CD4-positive, alpha-beta T cell treated with Interferon gamma for 1 hour (primary cell): Measurements from ENCODE around the gene VPS37C.
"Not testable (repeated sequence)": the region's sequence is repeated elsewhere in the genome, so short reads cannot be mapped to it uniquely, and the experiment has no call there.

Source experiments
- DNase-seq: peaks from one replicate; pipeline ENCODE4 v3.0.0-alpha.2; 2020

VPS37C gene

GRCh38 chr11:61161190-61162091, at the start of gene VPS37C:
Gene VPS37C (minus strand): TSS chr11:61161426. CDS start chr11:61138829, 22,597 bp downstream.
- peak; percentile 94 for DNase-seq

DNA sequence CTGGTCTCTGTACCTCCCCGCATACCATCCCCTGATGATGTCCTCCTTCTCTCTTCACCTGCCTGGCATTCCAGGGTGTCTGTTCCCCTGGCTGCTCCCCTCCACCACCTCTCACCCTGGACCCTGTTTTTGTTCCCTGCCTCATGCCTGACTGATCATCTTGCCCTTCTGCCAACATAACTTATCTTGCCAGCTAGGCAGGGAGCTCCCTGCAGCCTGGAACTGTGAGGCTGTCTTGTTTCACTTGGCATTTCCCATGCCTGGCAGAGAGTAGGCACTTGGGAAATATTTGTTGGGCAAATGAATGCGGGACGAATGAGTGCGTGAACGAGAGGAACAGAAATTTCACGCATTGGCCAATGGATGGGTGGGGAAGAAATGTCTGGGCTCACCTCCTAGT, 49.4 kb upstream of the VPS37C start:
- DNase-seq, result not testable (repeated sequence)

- not testable (repeated sequence) for DNase-seq
These were observed 46.5 kb upstream of the VPS37C start for GRCh38 chr11:61207636-61208310.

- DNase-seq, result not testable (repeated sequence)
These were observed 43.4 kb upstream of the VPS37C start for GRCh38 chr11:61204502-61205059.

DNA sequence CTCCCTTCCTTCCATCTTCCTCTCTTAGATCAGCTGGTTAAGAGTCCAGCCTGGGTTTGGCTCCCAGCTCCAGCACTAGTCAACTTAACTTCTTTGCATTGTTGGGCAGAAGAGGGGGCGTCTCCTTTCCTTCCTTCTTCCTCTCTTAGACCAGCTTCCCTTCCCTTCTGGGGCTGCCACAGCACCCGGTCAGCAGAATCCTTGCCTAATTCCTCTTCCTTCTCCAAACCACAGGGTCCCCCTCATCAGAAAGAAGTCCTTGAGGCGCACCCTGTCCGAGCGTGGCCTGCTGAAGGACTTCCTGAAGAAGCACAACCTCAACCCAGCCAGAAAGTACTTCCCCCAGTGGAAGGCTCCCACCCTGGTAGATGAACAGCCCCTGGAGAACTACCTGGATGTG, 42.6 kb upstream of the VPS37C start:
- not testable (repeated sequence) for DNase-seq

DNA sequence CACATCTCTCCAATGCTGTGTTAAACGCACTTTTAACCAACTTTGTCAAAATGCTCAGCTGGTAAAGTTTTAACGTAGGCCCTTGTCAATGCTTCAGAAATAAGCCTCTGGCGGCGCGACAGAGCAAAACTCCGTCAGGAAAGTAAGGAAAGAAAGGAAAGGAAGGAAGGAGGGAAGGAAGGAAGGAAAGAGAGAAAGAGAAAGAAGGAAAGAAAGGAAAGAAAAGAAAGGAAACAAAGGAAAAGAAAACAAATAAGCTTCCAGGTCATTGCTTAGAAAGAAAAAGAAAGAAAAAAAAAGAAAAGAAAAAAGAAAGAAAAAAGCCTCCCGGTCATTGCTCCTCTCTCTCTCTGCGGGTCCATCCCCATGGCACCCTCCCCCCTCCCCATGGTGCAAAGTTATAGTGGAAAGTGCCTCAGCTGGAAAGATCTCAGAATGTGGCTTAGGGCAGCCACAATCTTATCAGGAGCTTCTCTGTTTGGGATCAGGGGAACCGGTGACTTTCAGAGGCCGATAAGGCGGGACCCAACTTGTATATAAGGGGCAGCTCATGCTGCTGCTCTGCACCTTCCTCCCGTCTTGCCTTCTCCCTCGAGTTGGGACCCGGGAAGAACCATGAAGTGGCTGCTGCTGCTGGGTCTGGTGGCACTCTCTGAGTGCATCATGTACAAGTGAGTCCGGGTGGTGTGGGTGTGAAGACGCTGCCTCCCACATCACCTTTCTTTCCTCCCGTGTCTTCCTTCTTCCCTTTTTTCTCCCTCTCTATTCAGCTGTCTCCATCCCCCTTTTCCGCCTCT, 41.9 kb upstream of the VPS37C start, which contains the start of gene PGA3:
TSS of gene PGA3 (plus strand) at position 566 of the 797 bp plus-strand sequence. CDS start at position 616, 50 bp downstream.
- not testable (repeated sequence) for DNase-seq

DNA sequence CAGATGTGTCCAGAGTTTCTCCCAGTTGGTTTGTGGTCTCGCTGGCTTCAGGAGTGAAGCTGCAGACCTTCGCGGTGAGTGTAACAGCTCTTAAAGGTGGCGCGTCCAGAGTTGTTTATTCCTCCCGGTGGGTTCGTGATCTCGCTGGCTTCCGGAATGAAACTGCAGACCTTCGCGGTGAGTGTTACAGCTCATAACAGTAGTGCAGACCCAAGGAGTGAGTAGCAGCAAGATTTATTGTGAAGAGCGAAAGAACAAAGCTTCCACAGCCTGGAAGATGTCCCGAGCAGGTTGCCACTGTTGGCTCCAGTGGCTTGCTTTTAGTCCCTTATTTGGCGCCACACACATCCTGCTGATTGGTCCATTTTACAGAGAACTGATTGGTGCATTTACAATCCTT, 40.2 kb upstream of the VPS37C start:
- no peak for DNase-seq

DNA sequence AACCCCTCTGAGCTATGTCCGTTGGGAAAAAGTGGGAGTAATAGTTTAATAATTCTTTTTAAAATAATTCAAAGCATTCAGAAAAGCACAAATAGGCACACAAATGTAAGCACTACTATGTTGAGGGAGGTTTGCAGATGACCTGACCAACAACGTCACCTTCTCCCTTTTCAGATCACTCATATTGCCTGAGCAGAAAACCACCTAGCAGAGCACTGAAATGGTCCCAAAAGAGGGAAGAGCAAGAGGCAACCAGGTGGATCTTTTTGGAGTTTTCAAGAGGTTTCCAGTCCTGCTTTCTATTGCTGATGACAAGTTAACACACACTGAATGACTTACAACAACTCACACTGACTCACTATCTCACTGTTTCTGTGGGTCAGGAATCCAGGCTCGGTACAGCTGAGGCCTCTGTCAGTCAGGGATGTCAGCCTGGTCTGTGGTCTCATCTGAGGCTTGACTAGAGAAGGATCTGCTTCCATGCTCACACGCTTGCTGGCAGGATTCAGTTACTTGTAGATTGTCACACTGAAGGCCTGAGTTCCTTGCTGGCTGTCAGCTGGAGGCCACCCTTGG, 37.8 kb upstream of the VPS37C start:
- DNase-seq, result no peak

- DNase-seq, result no peak
These were observed 37.1 kb upstream of the VPS37C start for GRCh38 chr11:61198361-61198760.

DNA sequence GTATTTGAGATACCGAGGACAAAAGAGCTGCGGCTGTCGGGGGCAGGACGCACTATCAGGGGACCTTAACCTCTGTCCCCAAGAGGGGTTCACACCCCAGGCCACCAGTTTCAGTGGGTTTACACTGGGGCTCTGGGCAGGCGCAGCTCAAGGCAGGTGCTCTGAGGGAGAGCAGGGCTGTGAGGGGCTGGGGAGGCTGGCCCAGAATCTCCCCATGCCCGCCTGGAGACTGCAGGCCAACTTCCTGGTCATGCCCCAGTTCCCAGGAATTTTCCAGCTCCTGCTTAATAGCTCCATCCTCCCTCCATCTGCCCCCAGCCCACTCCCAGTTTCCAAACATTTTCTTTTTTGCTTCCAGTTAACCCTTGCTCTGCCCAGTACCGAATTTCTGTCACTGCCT, 34.5 kb upstream of the VPS37C start:
- DNase-seq, result no peak

DNA sequence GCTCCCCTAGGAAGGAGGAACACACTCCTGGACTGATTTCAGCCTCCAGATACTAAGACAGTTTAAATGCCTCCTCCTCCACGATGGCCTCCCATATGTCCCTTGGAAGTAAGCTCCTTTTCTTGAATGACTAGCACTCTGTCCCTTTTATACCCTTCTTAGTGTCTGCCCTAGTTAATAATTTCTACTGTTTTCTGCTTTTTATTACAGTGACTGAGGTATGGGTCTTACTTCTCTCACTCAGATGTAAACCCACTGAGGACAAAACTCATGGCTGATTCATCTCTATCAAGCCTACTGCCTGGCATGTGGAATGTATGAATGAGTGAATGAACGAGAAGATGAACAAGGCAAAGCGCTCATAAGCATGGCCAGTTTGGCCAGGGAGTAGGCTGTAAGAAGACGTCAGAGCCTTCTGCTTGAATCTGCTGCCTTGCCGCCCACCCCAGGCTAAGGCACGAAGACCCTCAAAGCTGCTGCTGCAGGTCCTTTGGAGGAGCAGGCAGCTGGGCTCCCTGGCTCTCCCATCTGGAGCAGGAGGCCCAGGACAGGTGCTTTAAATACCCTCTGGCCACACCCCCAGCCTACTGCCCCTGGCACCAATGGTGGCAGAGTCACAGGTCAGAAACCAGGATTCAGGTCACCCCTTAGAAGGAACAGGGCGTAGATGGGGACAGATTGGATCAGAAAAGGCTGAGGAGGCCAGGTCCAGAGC, 33.9 kb upstream of the VPS37C start:
- DNase-seq, result no peak

GRCh38 chr11:61194169-61194671, 33.0 kb upstream of the VPS37C start:
- DNase-seq, result no peak

GRCh38 chr11:61193596-61193995, 32.4 kb upstream of the VPS37C start:
- DNase-seq, result no peak

GRCh38 chr11:61189933-61190332, 28.7 kb upstream of the VPS37C start:
- DNase-seq, result no peak

- peak; percentile 73 for DNase-seq
These were observed 26.4 kb upstream of the VPS37C start for GRCh38 chr11:61187505-61188130.

DNA sequence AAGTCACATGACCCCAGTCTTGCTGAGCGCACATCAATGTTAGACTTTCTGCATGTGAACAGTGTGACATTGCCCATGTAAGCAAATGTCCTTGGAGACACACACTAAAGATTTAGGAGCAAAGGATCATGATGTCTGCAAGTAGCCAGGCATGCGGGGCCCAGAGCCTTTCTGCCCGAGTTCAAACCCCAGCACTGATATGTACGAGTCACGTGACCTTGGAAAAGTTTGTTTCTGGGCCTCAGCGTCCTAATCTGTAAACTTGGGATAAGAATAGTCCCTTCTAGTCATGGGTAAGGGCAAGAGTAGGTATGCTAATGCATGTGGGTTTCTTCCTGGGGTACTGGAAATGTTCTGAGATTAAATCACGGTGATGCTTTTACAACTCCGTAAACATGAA, 25.3 kb upstream of the VPS37C start:
- DNase-seq, result no peak

- no peak for DNase-seq
These were observed 22.4 kb upstream of the VPS37C start for GRCh38 chr11:61183645-61184044.

DNA sequence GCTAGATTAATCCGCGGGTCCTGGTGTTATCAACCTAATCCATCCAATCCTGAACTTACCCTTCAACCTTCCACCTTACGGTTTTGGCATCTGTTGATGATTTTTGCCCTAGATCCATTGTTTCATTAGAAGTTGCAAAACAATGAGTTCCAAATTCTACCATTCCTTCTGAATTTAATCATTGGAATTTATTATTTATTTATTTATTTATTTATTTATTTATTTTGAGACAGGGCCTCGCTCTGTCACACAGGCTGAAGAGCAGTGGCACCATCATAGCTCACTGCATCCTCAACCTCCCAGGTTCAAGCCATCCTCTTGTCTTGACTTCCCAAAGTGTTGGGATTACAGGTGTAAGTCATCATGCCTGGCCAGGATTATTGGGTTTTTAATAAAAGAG, 20.3 kb upstream of the VPS37C start:
- DNase-seq, result no peak

GRCh38 chr11:61180205-61180604, 19.0 kb upstream of the VPS37C start:
- DNase-seq, result not testable (repeated sequence)

DNA sequence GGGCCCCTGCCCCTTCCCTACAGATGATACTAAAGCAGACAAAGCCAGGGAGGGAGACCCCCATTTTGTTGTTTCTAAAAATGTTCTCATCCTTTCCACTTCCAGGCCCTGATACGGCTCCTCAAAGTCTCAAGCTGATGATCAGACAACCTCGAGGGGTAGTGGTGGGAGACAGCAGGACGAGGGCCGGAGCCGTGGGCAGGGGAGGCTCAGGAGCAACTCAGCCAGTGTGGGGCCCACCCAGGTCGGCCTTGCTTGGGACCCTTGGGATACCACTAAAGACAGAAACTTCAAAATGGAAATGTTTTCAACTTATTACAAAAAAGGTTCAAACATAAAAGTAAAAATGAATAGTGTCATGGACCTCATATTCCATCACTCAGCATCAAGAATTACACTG, 15.2 kb upstream of the VPS37C start:
- no peak for DNase-seq

DNA sequence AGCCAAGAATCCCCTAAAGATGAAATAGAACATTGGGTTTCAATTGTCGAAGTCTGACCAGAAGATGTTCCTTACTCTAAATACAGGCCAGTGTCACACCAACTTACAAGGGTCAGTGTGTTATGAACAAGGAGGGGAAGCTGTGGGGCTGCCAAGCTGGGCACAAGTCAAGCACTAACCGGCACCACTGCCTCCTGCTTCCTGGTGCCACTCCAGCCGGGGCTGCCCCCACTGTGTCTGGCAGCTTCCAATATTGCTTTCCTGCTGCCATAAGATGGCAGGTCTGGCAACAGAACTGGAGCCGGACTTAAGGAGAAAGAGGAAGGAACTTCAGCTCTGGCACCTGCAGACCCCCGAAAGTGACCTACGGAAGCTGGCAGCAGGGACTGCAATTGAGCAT, 13.7 kb upstream of the VPS37C start:
- no peak for DNase-seq
